Neural cell (in vitro differentiated cells): Measurements from ENCODE around the gene IKZF4. TPM values are rescaled to one million over a fixed set of nuclear protein-coding genes. Genes with fewer than 3 reads are reported as not detected.

Experiments
- H2AFZ ChIP-seq: fragments of 200-600, 300-800 bp; sonication (generic), shearing (Covaris generic); 2 replicates; pipeline ENCODE4 v1.6.0; 2014; ENCODE audit warnings: low read depth, mild to moderate bottlenecking, antibody characterized with exemption, low read length, moderate library complexity
- H3F3A ChIP-seq: fragments of 200-600 bp; shearing (Covaris generic); 2 replicates; pipeline ENCODE4 v1.6.1; 2016; ENCODE audit warnings: mild to moderate bottlenecking, moderate library complexity, mixed read lengths, antibody characterized with exemption, low read length; ENCODE audit not compliant: insufficient read depth, poor library complexity, severe bottlenecking
- H3K27ac ChIP-seq: fragments of 200-600, 300-800 bp; sonication (generic), shearing (Covaris generic); 2 replicates; pipeline ENCODE4 v1.5.1; 2014; ENCODE audit warnings: mild to moderate bottlenecking, low read length, moderate library complexity
- H3K27me3 ChIP-seq: fragments of 300-800, 200-600 bp; sonication (generic), shearing (Covaris generic); 2 replicates; pipeline ENCODE4 v1.6.0; 2014; ENCODE audit warnings: mild to moderate bottlenecking, low read depth, low read length, moderate library complexity; ENCODE audit not compliant: insufficient read depth
- H3K36me3 ChIP-seq: fragments of 300-800, 200-600 bp; sonication (generic), shearing (Covaris generic); 2 replicates; pipeline ENCODE4 v1.5.1; 2014; ENCODE audit warnings: mild to moderate bottlenecking, antibody characterized with exemption, low read length, moderate library complexity; ENCODE audit not compliant: insufficient read depth
- H3K4me2 ChIP-seq: fragments of 300-800, 200-600 bp; sonication (generic), shearing (Covaris generic); 2 replicates; pipeline ENCODE4 v1.6.0; 2014; ENCODE audit warnings: mild to moderate bottlenecking, low read length
- H3K4me3 ChIP-seq: fragments of 300-800, 200-600 bp; sonication (generic), shearing (Covaris generic); 2 replicates; pipeline ENCODE4 v1.5.1; 2014; ENCODE audit warnings: mild to moderate bottlenecking, low read length, moderate library complexity
- H3K79me2 ChIP-seq: fragments of 200-600 bp; shearing (Covaris generic); replicated peaks from 2 replicates; pipeline ENCODE4 v1.6.0; 2014; ENCODE audit warnings: mild to moderate bottlenecking, low read length, moderate library complexity; ENCODE audit not compliant: insufficient read depth
- H3K9ac ChIP-seq: fragments of 300-800, 200-600 bp; sonication (generic), shearing (Covaris generic); 2 replicates; pipeline ENCODE4 v1.6.1; 2016; ENCODE audit warnings: mild to moderate bottlenecking, low read length, mixed read lengths
- H3K9me2 ChIP-seq: fragments of 200-600 bp; shearing (Covaris generic); 2 replicates; pipeline ENCODE4 v1.6.1; 2016; ENCODE audit warnings: mild to moderate bottlenecking, low read length, mixed read lengths; ENCODE audit not compliant: insufficient read depth
- H3K9me3 ChIP-seq: fragments of 200-600, 300-800 bp; sonication (generic), shearing (Covaris generic); 2 replicates; pipeline ENCODE4 v1.6.1; 2016; ENCODE audit warnings: mild to moderate bottlenecking, mixed run types, low read length, moderate library complexity, mixed read lengths
- H4K20me1 ChIP-seq: fragments of 200-600 bp; shearing (Covaris generic); 2 replicates; pipeline ENCODE4 v1.6.1; 2016; ENCODE audit warnings: mild to moderate bottlenecking, mixed run types; ENCODE audit not compliant: insufficient read depth
- CTCF ChIP-seq: fragments of 450-650 bp; IDR thresholded peaks from 2 replicates; pipeline ENCODE4 v1.5.1; 2014; ENCODE audit warnings: antibody characterized with exemption, mild to moderate bottlenecking, moderate library complexity; ENCODE audit not compliant: poor library complexity, severe bottlenecking
- EP300 ChIP-seq: fragments of 450-650 bp; conservative IDR thresholded peaks from 2 replicates; pipeline ENCODE4 v1.6.1; 2014; ENCODE audit warnings: antibody characterized with exemption, mild to moderate bottlenecking, moderate library complexity; ENCODE audit not compliant: poor library complexity, severe bottlenecking
- EZH2 ChIP-seq: fragments of 200-600, 300-800 bp; shearing (Covaris generic), sonication (generic); IDR thresholded peaks from 2 replicates; pipeline ENCODE4 v1.6.1; 2014; ENCODE audit warnings: antibody characterized with exemption, low read length, borderline replicate concordance, mild to moderate bottlenecking; ENCODE audit not compliant: insufficient read depth, poor library complexity, severe bottlenecking
- MXI1 ChIP-seq: fragments of 450-650 bp; conservative IDR thresholded peaks from 2 replicates; pipeline ENCODE4 v1.6.1; 2014; ENCODE audit warnings: antibody characterized with exemption, mild to moderate bottlenecking; ENCODE audit not compliant: poor library complexity, severe bottlenecking
- POLR2AphosphoS5 ChIP-seq: IDR thresholded peaks from 2 replicates; pipeline ENCODE4 v1.6.1; 2012
- RAD21 ChIP-seq: fragments of 450-650 bp; conservative IDR thresholded peaks from 2 replicates; pipeline ENCODE4 v1.6.1; 2014; ENCODE audit warnings: antibody characterized with exemption, mild to moderate bottlenecking, moderate library complexity
- REST ChIP-seq: IDR thresholded peaks from 2 replicates; pipeline ENCODE4 v1.6.1; 2012; ENCODE audit warnings: borderline replicate concordance
- SMC3 ChIP-seq: fragments of 450-650 bp; conservative IDR thresholded peaks from 2 replicates; pipeline ENCODE4 v1.6.1; 2014; ENCODE audit warnings: antibody characterized with exemption, mild to moderate bottlenecking, moderate library complexity; ENCODE audit not compliant: poor library complexity
- TAF1 ChIP-seq: IDR thresholded peaks from 2 replicates; pipeline ENCODE4 v1.6.1; 2012; ENCODE audit warnings: low read depth
- polyA plus RNA-seq: library from polyadenylated mRNA; depleted of rRNA; stranded (reverse); fragments of >200 nt; gene quantifications from 2 replicates; pipeline ENCODE4 v1.2.3, GENCODE V29; 2014

Gene IKZF4
- polyA plus RNA-seq, 1 donor from 2014 or later = 4.8 TPM

GRCh38 chr12:55982319-55982936 is 38.4 kb upstream of the IKZF4 start:
- Histone ChIP-seq H3K4me3 (no peak overlapping the region), H2AFZ (no peak overlapping the region), H3K27ac (no peak overlapping the region), H3K9me3 (no peaks in the 10 kb centered on the region), H3K36me3 (no peaks in the 10 kb centered on the region), H3K9me2 (no peaks in the 10 kb centered on the region), H3K79me2 (peaks cover 20% of the 10 kb centered on the region), H3F3A (no peaks in the 10 kb centered on the region), H4K20me1 (no peaks in the 10 kb centered on the region), H3K27me3 (no peaks in the 10 kb centered on the region), H3K9ac (no peak overlapping the region), H3K4me2 (no peak overlapping the region)
- no peak for TF ChIP-seq SMC3
- TF ChIP-seq TAF1 = no peak
- TF ChIP-seq EP300 = no peak
- TF ChIP-seq MXI1 = no peak
- no peak for TF ChIP-seq RAD21
- TF ChIP-seq REST = no peak
- TF ChIP-seq POLR2AphosphoS5 = no peak
- TF ChIP-seq CTCF = no peak
- TF ChIP-seq EZH2 = no peak

GRCh38 chr12:55983232-55983842 is 37.5 kb upstream of the IKZF4 start:
- H3K9me3 ChIP-seq = no peaks in the 10 kb centered on the region
- H3F3A ChIP-seq = no peaks in the 10 kb centered on the region
- H2AFZ ChIP-seq = no peak overlapping the region
- H3K4me2 ChIP-seq = no peak overlapping the region
- H3K79me2 ChIP-seq = peaks cover 14% of the 10 kb centered on the region
- H4K20me1 ChIP-seq = no peaks in the 10 kb centered on the region
- TF ChIP-seq POLR2AphosphoS5 (no peak), MXI1 (no peak), TAF1 (no peak)
- no peak overlapping the region for H3K9ac ChIP-seq
- H3K4me3 ChIP-seq = no peak overlapping the region
- no peaks in the 10 kb centered on the region for H3K27me3 ChIP-seq
- no peaks in the 10 kb centered on the region for H3K9me2 ChIP-seq
- H3K36me3 ChIP-seq = no peaks in the 10 kb centered on the region
- no peak overlapping the region for H3K27ac ChIP-seq
